Thyroid gland (tissue), 4 donors: ENCODE results near the gene ADAMTS17.

Source experiments
- CTCF ChIP-seq, 6 experiments: fragments of 200-600 bp in 3 of 6; fragments of 450-650 bp in 3 of 6; sonication (generic) in 3 of 6; IDR thresholded peaks; one replicate each; pipeline ENCODE4 v1.5.1; 2016 to 2019; ENCODE audit warnings: antibody characterized with exemption in 6 of 6, mild to moderate bottlenecking in 2 of 6, inconsistent platforms in 1 of 6, moderate library complexity in 1 of 6
- POLR2A ChIP-seq, 2 donors: fragments of 450-650 bp; IDR thresholded peaks; one replicate each; pipeline ENCODE4 v1.6.1; 2017; ENCODE audit warnings: antibody characterized with exemption in 2 of 2, mild to moderate bottlenecking in 2 of 2, moderate library complexity in 1 of 2

- TF ChIP-seq CTCF (IDR thresholded peaks at IDR 0.05), result no peak
- TF ChIP-seq POLR2A (IDR thresholded peaks at IDR 0.05), result no peak
Observed at GRCh38 chr15:100163961-100164360, 177.8 kb downstream of the ADAMTS17 start.
